ENCODE measurements around the gene TRABD2B.

GRCh38 chr1:47940326-47940725 lies 56.9 kb downstream of the TRABD2B start:
- TF ChIP-seq POLR2A (IDR thresholded peaks at IDR 0.05; ENCODE audit: low read depth, low read length) = no peak
- TF ChIP-seq, protein P1, sequence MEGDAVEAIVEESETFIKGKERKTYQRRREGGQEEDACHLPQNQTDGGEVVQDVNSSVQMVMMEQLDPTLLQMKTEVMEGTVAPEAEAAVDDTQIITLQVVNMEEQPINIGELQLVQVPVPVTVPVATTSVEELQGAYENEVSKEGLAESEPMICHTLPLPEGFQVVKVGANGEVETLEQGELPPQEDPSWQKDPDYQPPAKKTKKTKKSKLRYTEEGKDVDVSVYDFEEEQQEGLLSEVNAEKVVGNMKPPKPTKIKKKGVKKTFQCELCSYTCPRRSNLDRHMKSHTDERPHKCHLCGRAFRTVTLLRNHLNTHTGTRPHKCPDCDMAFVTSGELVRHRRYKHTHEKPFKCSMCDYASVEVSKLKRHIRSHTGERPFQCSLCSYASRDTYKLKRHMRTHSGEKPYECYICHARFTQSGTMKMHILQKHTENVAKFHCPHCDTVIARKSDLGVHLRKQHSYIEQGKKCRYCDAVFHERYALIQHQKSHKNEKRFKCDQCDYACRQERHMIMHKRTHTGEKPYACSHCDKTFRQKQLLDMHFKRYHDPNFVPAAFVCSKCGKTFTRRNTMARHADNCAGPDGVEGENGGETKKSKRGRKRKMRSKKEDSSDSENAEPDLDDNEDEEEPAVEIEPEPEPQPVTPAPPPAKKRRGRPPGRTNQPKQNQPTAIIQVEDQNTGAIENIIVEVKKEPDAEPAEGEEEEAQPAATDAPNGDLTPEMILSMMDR (conservative IDR thresholded peaks at IDR 0.05; ENCODE audit: low read depth, low read length) = no peak
- no peak for TF ChIP-seq SMC3 (IDR thresholded peaks at IDR 0.05; ENCODE audit: low read depth, low read length)
- no peak for TF ChIP-seq RAD21 (IDR thresholded peaks at IDR 0.05; ENCODE audit: low read length)
- no peak for TF ChIP-seq MXI1 (IDR thresholded peaks at IDR 0.05; ENCODE audit: borderline replicate concordance, low read depth, low read length)
- TF ChIP-seq RCOR1 (IDR thresholded peaks at IDR 0.05; ENCODE audit: insufficient replicate concordance, low read length) = no peak
- no peak for TF ChIP-seq CEBPB (IDR thresholded peaks at IDR 0.05; ENCODE audit: low read depth, low read length)
- TF ChIP-seq, protein P2, sequence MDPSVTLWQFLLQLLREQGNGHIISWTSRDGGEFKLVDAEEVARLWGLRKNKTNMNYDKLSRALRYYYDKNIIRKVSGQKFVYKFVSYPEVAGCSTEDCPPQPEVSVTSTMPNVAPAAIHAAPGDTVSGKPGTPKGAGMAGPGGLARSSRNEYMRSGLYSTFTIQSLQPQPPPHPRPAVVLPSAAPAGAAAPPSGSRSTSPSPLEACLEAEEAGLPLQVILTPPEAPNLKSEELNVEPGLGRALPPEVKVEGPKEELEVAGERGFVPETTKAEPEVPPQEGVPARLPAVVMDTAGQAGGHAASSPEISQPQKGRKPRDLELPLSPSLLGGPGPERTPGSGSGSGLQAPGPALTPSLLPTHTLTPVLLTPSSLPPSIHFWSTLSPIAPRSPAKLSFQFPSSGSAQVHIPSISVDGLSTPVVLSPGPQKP (IDR thresholded peaks at IDR 0.05; ENCODE audit: borderline replicate concordance, low read depth, low read length) = no peak
- TF ChIP-seq FOS (IDR thresholded peaks at IDR 0.05; ENCODE audit: low read depth, low read length) = no peak
- no peak for TF ChIP-seq MAFK (IDR thresholded peaks at IDR 0.05; ENCODE audit: low read depth, low read length)
- no peak for TF ChIP-seq BHLHE40 (IDR thresholded peaks at IDR 0.05; ENCODE audit: low read depth, low read length)
- TF ChIP-seq RFX5 (IDR thresholded peaks at IDR 0.05; ENCODE audit: low read depth, low read length) = no peak
